Renal cortical epithelial cell (primary cell): ENCODE measurements around the gene GLP2R. TPM values are rescaled to one million over a fixed set of nuclear protein-coding genes. Genes with fewer than 3 reads are reported as not detected.
"Not testable (repeated sequence)": the region's sequence is repeated elsewhere in the genome, so short reads cannot be mapped to it uniquely, and the experiment has no call there.

ENCODE experiments used
- DNase-seq: peaks from one replicate; pipeline ENCODE4 v3.0.0-alpha.2; 2011; ENCODE audit warnings: low read depth
- total RNA-seq: library from RNA; depleted of rRNA; stranded (reverse); fragments of >200 nt; gene quantifications from 2 replicates; pipeline ENCODE4 v1.2.3, GENCODE V29; 2014

GLP2R gene
- 0.55 and 1.9 TPM in 2 replicates for total RNA-seq

GRCh38 chr17:9825641-9826150, at the start of gene GLP2R:
TSS of gene GLP2R (plus strand) at chr17:9825924. CDS start at chr17:9826064, 140 bp downstream.
- no peak for DNase-seq

- no peak for DNase-seq
These were observed 48.8 kb upstream of the GLP2R start for GRCh38 chr17:9776911-9777310.

- no peak for DNase-seq
These were observed 45.2 kb upstream of the GLP2R start for GRCh38 chr17:9780552-9780951.

- no peak for DNase-seq
These were observed 42.7 kb upstream of the GLP2R start for GRCh38 chr17:9783050-9783449.

GRCh38 chr17:9783465-9783864, 42.3 kb upstream of the GLP2R start:
- DNase-seq, result not testable (repeated sequence)

GRCh38 chr17:9784544-9784943, 41.2 kb upstream of the GLP2R start:
- no peak for DNase-seq

GRCh38 chr17:9788601-9789000, 37.1 kb upstream of the GLP2R start:
- no peak for DNase-seq

GRCh38 chr17:9790316-9790715, 35.4 kb upstream of the GLP2R start:
- no peak for DNase-seq

GRCh38 chr17:9790889-9791876, 34.5 kb upstream of the GLP2R start, which contains the start of gene DHRS7C:
TSS of gene DHRS7C (minus strand) at chr17:9791592. CDS start at chr17:9791284, 308 bp downstream.
- DNase-seq, result no peak

GRCh38 chr17:9792181-9792840, 33.4 kb upstream of the GLP2R start:
- DNase-seq, result no peak

GRCh38 chr17:9798008-9798407, 27.7 kb upstream of the GLP2R start:
- DNase-seq, result no peak

- no peak for DNase-seq
These were observed 27.0 kb upstream of the GLP2R start for GRCh38 chr17:9798724-9799123.

GRCh38 chr17:9801505-9801904, 24.2 kb upstream of the GLP2R start:
- DNase-seq, result no peak

- no peak for DNase-seq
These were observed 23.4 kb upstream of the GLP2R start for GRCh38 chr17:9802294-9802693.

- no peak for DNase-seq
These were observed 23.0 kb upstream of the GLP2R start for GRCh38 chr17:9802697-9803096.

- no peak for DNase-seq
These were observed 20.0 kb upstream of the GLP2R start for GRCh38 chr17:9805769-9806168.

- DNase-seq, result no peak
These were observed 19.0 kb upstream of the GLP2R start for GRCh38 chr17:9806699-9807098.

GRCh38 chr17:9809409-9809808, 16.3 kb upstream of the GLP2R start:
- no peak for DNase-seq

GRCh38 chr17:9810100-9810949, 15.4 kb upstream of the GLP2R start:
- DNase-seq, result no peak

GRCh38 chr17:9811086-9811485, 14.6 kb upstream of the GLP2R start:
- no peak for DNase-seq

GRCh38 chr17:9811537-9811936, 14.2 kb upstream of the GLP2R start:
- DNase-seq, result no peak

GRCh38 chr17:9813166-9813565, 12.6 kb upstream of the GLP2R start:
- DNase-seq, result no peak
